Fibroblast of lung (primary cell): ENCODE data around the gene CH25H. TPM values are rescaled to one million over a fixed set of nuclear protein-coding genes. Genes with fewer than 3 reads are reported as not detected.

Experiments used
- DNase-seq, 2 donors: peaks; one replicate each; pipeline versions ENCODE4 v3.0.0 to v3.0.0-alpha.2; 2010; ENCODE audit warnings: low read depth in 2 of 2
- H2AFZ ChIP-seq: 2 replicates; pipeline ENCODE4 v1.5.1; 2012; ENCODE audit warnings: low read length, control low read depth, inconsistent platforms
- H3K27ac ChIP-seq: 2 replicates; pipeline ENCODE4 v1.5.1; 2011; ENCODE audit warnings: low read length, control low read depth; ENCODE audit not compliant: insufficient read depth
- H3K27me3 ChIP-seq: 2 replicates; pipeline ENCODE4 v1.5.1; 2011; ENCODE audit warnings: mild to moderate bottlenecking, low read length; ENCODE audit not compliant: control insufficient read depth, insufficient read depth
- H3K36me3 ChIP-seq: 2 replicates; pipeline ENCODE4 v1.5.1; 2011; ENCODE audit warnings: low read length; ENCODE audit not compliant: control insufficient read depth, insufficient read depth
- H3K4me1 ChIP-seq: 2 replicates; pipeline ENCODE4 v1.5.1; 2011; ENCODE audit warnings: low read length; ENCODE audit not compliant: control insufficient read depth, insufficient read depth; ENCODE audit errors: extremely low read depth
- H3K4me2 ChIP-seq: 2 replicates; pipeline ENCODE4 v1.5.1; 2011; ENCODE audit warnings: low read length, control low read depth; ENCODE audit not compliant: insufficient read depth; ENCODE audit errors: extremely low read depth
- H3K4me3 ChIP-seq, 4 experiments: fragments of 200-600 bp in 1 of 4; sonication (generic) in 1 of 4; replicated peaks in 1 of 4; 2 replicates each; pipeline ENCODE4 v1.5.1; 2011 to 2016; ENCODE audit warnings: low read length in 4 of 4, low read depth in 3 of 4, mild to moderate bottlenecking in 3 of 4, control low read depth in 2 of 4, inconsistent platforms in 1 of 4, mixed read lengths in 1 of 4; ENCODE audit not compliant: insufficient read depth in 1 of 4; ENCODE audit errors: control extremely low read depth in 1 of 4
- H3K79me2 ChIP-seq: 2 replicates; pipeline ENCODE4 v1.5.1; 2012; ENCODE audit warnings: mild to moderate bottlenecking, low read length, inconsistent platforms; ENCODE audit not compliant: control insufficient read depth, insufficient read depth
- H3K9ac ChIP-seq: 2 replicates; pipeline ENCODE4 v1.5.1; 2011; ENCODE audit warnings: mild to moderate bottlenecking, low read length, control low read depth; ENCODE audit not compliant: insufficient read depth
- H3K9me3 ChIP-seq: 2 replicates; pipeline ENCODE4 v1.5.1; 2012; ENCODE audit warnings: low read depth, low read length; ENCODE audit not compliant: control insufficient read depth, insufficient read depth
- H4K20me1 ChIP-seq: 2 replicates; pipeline ENCODE4 v1.5.1; 2011; ENCODE audit warnings: low read length; ENCODE audit not compliant: control insufficient read depth, insufficient read depth; ENCODE audit errors: extremely low read depth
- EZH2 ChIP-seq: IDR thresholded peaks from 2 replicates; pipeline ENCODE4 v1.5.1; 2012; ENCODE audit warnings: low read length, control low read depth, mild to moderate bottlenecking; ENCODE audit errors: missing control alignments
- polyA plus RNA-seq, 2 donors: library from polyadenylated mRNA; depleted of rRNA in 1 of 2; stranded (reverse) in 1 of 2; unstranded in 1 of 2; fragments of >200 nt; gene quantifications; 2 replicates each; pipeline ENCODE4 v1.2.1, GENCODE V29; 2011 to 2012; ENCODE audit warnings: missing spikeins in 1 of 2
- total RNA-seq: library from RNA; depleted of rRNA; stranded (reverse); fragments of >200 nt; gene quantifications from 2 replicates; pipeline ENCODE4 v1.2.1, GENCODE V29; 2014
- TF ChIP-seq, protein P1 (sequence below), 2 donors: IDR thresholded peaks in 1 of 2; conservative IDR thresholded peaks in 1 of 2; 1 replicate in 1 of 2; 2 replicates in 1 of 2; pipeline ENCODE4 v1.5.1; 2011 to 2012; ENCODE audit warnings: low read length in 2 of 2, control low read depth in 1 of 2, inconsistent platforms in 1 of 2, low read depth in 1 of 2, mild to moderate bottlenecking in 1 of 2

CH25H gene
- total and polyA plus RNA-seq, 2 donors (not counting 1 experiment from before 2014, with no cell fraction given): 1.7 to 17.7 TPM

DNA sequence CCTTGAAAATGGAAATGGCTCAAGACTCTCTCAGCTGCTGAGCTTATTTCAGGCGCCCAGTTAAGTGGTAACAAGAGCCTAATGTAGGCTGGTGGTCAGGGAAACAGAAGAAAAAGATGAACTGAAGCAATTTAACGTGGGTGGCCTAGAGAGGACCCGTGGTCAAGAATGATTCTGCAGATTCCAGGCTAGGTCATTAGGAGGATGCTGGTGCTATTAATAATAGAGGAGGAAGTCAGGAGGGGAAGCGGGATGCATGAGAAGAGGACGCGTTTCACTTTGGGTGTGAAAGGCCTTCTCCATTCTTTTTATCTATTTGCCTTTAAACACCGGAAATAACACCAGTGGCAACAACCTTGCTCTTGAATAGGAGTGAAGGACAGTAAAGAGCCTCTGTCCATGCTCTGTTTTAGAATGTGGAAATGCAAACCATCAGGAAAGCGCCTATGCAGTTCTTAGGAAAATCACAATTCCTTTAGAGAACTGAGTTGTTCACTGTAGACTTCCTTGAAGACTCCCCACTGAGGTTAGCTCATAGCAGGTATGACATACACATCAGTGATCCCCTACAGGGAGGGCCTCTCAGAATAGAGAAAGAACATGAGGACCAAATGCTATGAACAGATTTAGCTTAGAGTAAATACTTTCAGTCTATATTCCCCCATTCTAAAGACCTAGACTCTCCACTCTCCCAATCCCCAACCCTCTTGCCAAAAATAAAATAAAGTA is 35.9 kb upstream of the CH25H start:
- Histone ChIP-seq H3K9ac (no peak overlapping the region), H3K4me3 (no peak overlapping the region), H3K36me3 (no peaks in the 10 kb centered on the region), H2AFZ (no peak overlapping the region), H3K4me1 (no peaks in the 10 kb centered on the region), H3K4me2 (no peak overlapping the region), H3K79me2 (no peaks in the 10 kb centered on the region), H4K20me1 (no peaks in the 10 kb centered on the region), H3K27ac (no peak overlapping the region), H3K27me3 (no peaks in the 10 kb centered on the region), H3K9me3 (no peaks in the 10 kb centered on the region)
- TF ChIP-seq, protein P1, sequence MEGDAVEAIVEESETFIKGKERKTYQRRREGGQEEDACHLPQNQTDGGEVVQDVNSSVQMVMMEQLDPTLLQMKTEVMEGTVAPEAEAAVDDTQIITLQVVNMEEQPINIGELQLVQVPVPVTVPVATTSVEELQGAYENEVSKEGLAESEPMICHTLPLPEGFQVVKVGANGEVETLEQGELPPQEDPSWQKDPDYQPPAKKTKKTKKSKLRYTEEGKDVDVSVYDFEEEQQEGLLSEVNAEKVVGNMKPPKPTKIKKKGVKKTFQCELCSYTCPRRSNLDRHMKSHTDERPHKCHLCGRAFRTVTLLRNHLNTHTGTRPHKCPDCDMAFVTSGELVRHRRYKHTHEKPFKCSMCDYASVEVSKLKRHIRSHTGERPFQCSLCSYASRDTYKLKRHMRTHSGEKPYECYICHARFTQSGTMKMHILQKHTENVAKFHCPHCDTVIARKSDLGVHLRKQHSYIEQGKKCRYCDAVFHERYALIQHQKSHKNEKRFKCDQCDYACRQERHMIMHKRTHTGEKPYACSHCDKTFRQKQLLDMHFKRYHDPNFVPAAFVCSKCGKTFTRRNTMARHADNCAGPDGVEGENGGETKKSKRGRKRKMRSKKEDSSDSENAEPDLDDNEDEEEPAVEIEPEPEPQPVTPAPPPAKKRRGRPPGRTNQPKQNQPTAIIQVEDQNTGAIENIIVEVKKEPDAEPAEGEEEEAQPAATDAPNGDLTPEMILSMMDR (conservative IDR thresholded peaks at IDR 0.05 in 1 of 2, IDR thresholded peaks at IDR 0.05 in 1 of 2; ENCODE audit: low read depth in 1 of 2, low read length in 2 of 2): no peak
- no peak for TF ChIP-seq EZH2
- DNase-seq: peak in 1 of 2 donors; percentile 11

DNA sequence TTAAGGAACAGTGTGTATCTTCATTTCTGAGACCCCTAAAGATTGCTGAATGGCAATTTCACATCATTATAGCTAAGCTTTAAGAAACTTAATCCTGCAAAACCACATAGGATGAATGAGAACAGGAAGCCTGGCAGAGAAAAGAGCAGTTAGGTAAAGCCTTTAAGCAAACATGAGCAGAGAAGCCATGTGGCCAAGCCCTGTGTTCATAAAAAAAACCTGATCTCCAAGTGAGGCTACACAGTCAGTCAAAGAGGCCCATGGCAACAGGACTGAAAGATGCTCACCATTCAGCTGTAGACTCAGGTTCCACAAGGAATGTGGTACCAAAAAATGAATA is 35.2 kb upstream of the CH25H start:
- Histone ChIP-seq H3K4me2 (no peak overlapping the region), H3K4me1 (no peaks in the 10 kb centered on the region), H3K79me2 (no peaks in the 10 kb centered on the region), H2AFZ (no peak overlapping the region), H3K36me3 (no peaks in the 10 kb centered on the region), H3K9ac (no peak overlapping the region), H4K20me1 (no peaks in the 10 kb centered on the region), H3K9me3 (no peaks in the 10 kb centered on the region), H3K27ac (no peak overlapping the region), H3K27me3 (no peaks in the 10 kb centered on the region), H3K4me3 (no peak overlapping the region)
- DNase-seq: no peak
- TF ChIP-seq, protein P1 (conservative IDR thresholded peaks at IDR 0.05 in 1 of 2, IDR thresholded peaks at IDR 0.05 in 1 of 2; ENCODE audit: low read depth in 1 of 2, low read length in 2 of 2): no peak
- TF ChIP-seq EZH2: no peak

DNA sequence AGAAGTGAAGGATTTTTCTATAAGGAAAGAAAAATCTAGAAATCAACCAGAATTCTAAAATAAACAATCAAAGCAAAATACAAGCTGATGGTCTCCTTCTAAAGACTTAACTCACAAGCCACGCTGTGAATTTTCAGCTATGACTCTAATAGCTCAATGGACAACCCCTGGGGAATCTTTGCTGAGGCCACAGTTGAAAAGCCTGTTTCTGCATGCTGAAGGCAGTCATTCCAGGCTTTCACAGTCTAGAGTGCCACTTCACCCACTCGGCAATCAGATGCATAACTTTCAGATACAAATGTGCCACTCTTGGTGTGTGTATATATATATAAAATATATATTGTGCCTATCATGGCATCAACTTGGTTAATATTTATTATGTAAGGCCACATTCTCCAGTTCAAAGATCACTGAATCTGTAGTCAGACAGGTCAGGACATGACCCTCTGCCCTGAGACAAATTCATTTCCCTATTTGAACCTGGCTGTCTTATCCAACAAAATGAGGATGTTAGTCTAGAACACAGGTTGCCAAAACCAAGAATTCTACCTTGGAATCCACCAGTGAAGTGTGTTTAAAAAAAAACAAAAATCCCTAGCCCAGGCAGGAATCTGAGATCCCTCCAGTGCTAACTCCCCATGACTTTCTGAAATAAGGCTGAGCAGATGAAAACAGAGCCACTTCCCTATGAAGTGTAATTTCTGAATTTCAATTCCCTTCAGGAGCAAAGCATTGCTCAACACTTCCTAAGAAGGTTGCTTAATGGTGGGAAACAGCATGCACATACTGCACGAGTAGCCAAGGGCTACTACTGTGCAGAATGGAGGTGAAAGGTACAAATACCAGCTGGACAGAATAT is 34.6 kb upstream of the CH25H start:
- Histone ChIP-seq H3K79me2 (no peaks in the 10 kb centered on the region), H3K9ac (no peak overlapping the region), H3K9me3 (no peaks in the 10 kb centered on the region), H3K36me3 (no peaks in the 10 kb centered on the region), H3K27ac (no peak overlapping the region), H3K4me1 (no peaks in the 10 kb centered on the region), H3K4me2 (no peak overlapping the region), H3K27me3 (no peaks in the 10 kb centered on the region), H2AFZ (no peak overlapping the region), H4K20me1 (no peaks in the 10 kb centered on the region), H3K4me3 (no peak overlapping the region)
- DNase-seq: peak in 1 of 2 donors; percentile 86
- no peak for TF ChIP-seq EZH2
- TF ChIP-seq, protein P1 (conservative IDR thresholded peaks at IDR 0.05 in 1 of 2, IDR thresholded peaks at IDR 0.05 in 1 of 2; ENCODE audit: low read depth in 1 of 2, low read length in 2 of 2): no peak
